Body of pancreas (tissue), 4 donors: ENCODE data around the gene IQCN.

ENCODE experiments used
- POLR2A ChIP-seq, 3 donors: fragments of 450-650 bp; IDR thresholded peaks; one replicate each; pipeline ENCODE4 v1.6.1; 2016; ENCODE audit warnings: antibody characterized with exemption in 3 of 3, mild to moderate bottlenecking in 2 of 3
- TF ChIP-seq, protein P1 (sequence below), 7 experiments: fragments of 450-650 bp in 4 of 7; fragments of 200-600 bp in 3 of 7; sonication (generic) in 3 of 7; IDR thresholded peaks; one replicate each; pipeline ENCODE4 v1.5.1; 2016 to 2019; ENCODE audit warnings: antibody characterized with exemption in 7 of 7

DNA sequence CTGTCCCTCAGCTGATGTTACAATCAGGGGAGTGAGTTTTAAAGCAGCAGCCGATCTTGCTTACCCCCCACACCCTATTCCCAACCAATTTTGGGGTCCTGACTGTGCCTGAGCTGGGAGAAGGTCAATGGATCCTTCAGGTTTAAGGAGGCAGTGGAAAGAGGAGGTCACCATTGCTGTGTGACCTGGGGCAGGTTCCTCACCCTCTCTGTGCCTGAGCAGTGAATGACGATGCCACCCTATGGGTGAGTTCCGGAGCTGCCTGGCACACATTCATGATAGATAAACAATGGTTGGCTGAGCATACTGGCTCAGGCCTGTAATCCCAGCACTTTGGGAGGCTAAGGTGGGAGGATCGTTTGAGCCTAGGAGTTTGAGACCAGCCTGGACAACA is 27.5 kb upstream of the IQCN start:
- TF ChIP-seq, protein P1, sequence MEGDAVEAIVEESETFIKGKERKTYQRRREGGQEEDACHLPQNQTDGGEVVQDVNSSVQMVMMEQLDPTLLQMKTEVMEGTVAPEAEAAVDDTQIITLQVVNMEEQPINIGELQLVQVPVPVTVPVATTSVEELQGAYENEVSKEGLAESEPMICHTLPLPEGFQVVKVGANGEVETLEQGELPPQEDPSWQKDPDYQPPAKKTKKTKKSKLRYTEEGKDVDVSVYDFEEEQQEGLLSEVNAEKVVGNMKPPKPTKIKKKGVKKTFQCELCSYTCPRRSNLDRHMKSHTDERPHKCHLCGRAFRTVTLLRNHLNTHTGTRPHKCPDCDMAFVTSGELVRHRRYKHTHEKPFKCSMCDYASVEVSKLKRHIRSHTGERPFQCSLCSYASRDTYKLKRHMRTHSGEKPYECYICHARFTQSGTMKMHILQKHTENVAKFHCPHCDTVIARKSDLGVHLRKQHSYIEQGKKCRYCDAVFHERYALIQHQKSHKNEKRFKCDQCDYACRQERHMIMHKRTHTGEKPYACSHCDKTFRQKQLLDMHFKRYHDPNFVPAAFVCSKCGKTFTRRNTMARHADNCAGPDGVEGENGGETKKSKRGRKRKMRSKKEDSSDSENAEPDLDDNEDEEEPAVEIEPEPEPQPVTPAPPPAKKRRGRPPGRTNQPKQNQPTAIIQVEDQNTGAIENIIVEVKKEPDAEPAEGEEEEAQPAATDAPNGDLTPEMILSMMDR (IDR thresholded peaks at IDR 0.05) = no peak
- no peak for TF ChIP-seq POLR2A (IDR thresholded peaks at IDR 0.05)
